GM12878 (cell line): Measurements from ENCODE around the gene APCDD1L.

Experiments
- CTCF ChIP-seq, 3 experiments: IDR thresholded peaks in 2 of 3; conservative IDR thresholded peaks in 1 of 3; 2 replicates each; pipeline ENCODE4 v1.5.1; 2011; ENCODE audit warnings: low read depth in 3 of 3, low read length in 3 of 3, mild to moderate bottlenecking in 3 of 3, control low read depth in 2 of 3, moderate library complexity in 2 of 3, inconsistent platforms in 1 of 3, mixed read lengths in 1 of 3; ENCODE audit not compliant: control insufficient read depth in 2 of 3, insufficient read depth in 1 of 3; ENCODE audit errors: extremely low read depth in 1 of 3
- EP300 ChIP-seq, 2 experiments: fragments of 150-350 bp in 1 of 2; IDR thresholded peaks; 2 replicates each; pipeline ENCODE4 v1.6.1; 2011 to 2012; ENCODE audit warnings: low read depth in 2 of 2, low read length in 2 of 2, borderline replicate concordance in 1 of 2, improper control_type of control experiment in 1 of 2, inconsistent platforms in 1 of 2; ENCODE audit not compliant: control insufficient read depth in 1 of 2
- FOXM1 ChIP-seq: IDR thresholded peaks from 2 replicates; pipeline ENCODE4 v1.6.1; 2012; ENCODE audit warnings: low read depth, mild to moderate bottlenecking, inconsistent platforms, low read length, moderate library complexity
- JUNB ChIP-seq: IDR thresholded peaks from 2 replicates; pipeline ENCODE4 v1.6.1; 2016; ENCODE audit warnings: antibody characterized with exemption, mild to moderate bottlenecking
- NFYA ChIP-seq: IDR thresholded peaks from 2 replicates; pipeline ENCODE4 v1.6.1; 2011; ENCODE audit warnings: low read depth, mild to moderate bottlenecking, low read length, improper control_type of control experiment, borderline replicate concordance
- POLR2A ChIP-seq: IDR thresholded peaks from 2 replicates; pipeline ENCODE4 v1.6.1; 2011; ENCODE audit warnings: low read depth, mild to moderate bottlenecking, low read length
- POU2F2 ChIP-seq: IDR thresholded peaks from 3 replicates; pipeline ENCODE4 v1.6.1; 2011; ENCODE audit warnings: low read depth, mild to moderate bottlenecking, low read length, borderline replicate concordance
- SP1 ChIP-seq: IDR thresholded peaks from one replicate; pipeline ENCODE4 v1.6.1; 2011; ENCODE audit warnings: low read depth, low read length
- SREBF2 ChIP-seq: IDR thresholded peaks from 2 replicates; pipeline ENCODE4 v1.6.1; 2012; ENCODE audit warnings: mild to moderate bottlenecking, low read length
- TF ChIP-seq, protein P1 (sequence below): IDR thresholded peaks from 2 replicates; pipeline ENCODE4 v1.6.1; 2011; ENCODE audit warnings: low read depth, low read length, improper control_type of control experiment, borderline replicate concordance

DNA sequence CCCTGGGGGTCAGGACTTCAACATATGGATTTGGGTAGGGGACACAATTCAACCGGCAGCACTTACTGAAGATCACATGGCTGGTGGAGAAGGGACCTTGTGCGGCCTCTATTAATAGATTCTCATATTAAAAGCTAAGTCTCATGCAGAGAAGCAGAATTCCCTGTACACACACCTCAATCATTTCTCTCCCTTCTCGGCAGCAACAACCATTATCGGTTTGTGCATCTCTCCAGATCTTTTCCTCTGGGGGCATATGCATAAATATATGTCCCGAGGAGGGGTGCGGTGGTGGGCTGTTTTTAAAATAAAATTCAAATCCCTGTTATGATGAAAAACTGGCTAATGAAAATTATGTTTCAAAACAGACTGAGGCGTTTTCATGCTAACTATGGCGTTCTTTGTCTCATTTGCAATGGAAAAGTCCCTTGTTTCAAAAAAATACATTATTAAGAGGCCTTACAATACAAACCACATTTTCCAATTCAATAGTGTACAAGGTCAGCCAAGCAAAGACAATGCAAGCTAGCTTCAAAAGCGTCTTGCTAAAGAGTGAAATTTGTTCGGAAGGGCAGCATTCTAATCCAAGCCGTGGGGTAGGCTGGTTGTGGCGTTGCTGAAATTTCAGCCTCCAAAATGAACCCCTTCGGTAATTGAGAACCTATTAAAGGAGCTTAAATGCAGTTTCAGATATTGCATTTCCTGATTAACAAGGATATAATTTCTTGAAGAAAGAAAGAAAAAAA lies 17.3 kb downstream of the APCDD1L start:
- TF ChIP-seq, protein P1, sequence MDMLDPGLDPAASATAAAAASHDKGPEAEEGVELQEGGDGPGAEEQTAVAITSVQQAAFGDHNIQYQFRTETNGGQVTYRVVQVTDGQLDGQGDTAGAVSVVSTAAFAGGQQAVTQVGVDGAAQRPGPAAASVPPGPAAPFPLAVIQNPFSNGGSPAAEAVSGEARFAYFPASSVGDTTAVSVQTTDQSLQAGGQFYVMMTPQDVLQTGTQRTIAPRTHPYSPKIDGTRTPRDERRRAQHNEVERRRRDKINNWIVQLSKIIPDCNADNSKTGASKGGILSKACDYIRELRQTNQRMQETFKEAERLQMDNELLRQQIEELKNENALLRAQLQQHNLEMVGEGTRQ, result no peak
- no peak for TF ChIP-seq POLR2A
- no peak for TF ChIP-seq NFYA
- no peak for TF ChIP-seq CTCF (IDR thresholded peaks at IDR 0.05 in 2 of 3, conservative IDR thresholded peaks at IDR 0.05 in 1 of 3; ENCODE audit: control insufficient read depth in 2 of 3, extremely low read depth in 1 of 3, insufficient read depth in 1 of 3, low read depth in 3 of 3, low read length in 3 of 3)
- no peak for TF ChIP-seq POU2F2
- TF ChIP-seq SREBF2, result no peak
- no peak for TF ChIP-seq SP1
- TF ChIP-seq EP300 (IDR thresholded peaks at IDR 0.05; ENCODE audit: borderline replicate concordance in 1 of 2, control insufficient read depth in 1 of 2, low read depth in 2 of 2, low read length in 2 of 2), result no peak
- TF ChIP-seq FOXM1, result no peak
- no peak for TF ChIP-seq JUNB
